ENCODE results near the gene TMEM141.
A peak's percentile ranks its signal among the peaks of the same experiment; 100 is the strongest.
"Not testable (repeated sequence)": the region's sequence is repeated elsewhere in the genome, so short reads cannot be mapped to it uniquely, and the experiment has no call there.

TMEM141 gene

GRCh38 chr9:136833381-136834048 lies 42.4 kb downstream of the TMEM141 start:
- not testable (repeated sequence) for DNase-seq (ENCODE audit: low read depth in 2 of 2)

- DNase-seq (ENCODE audit: low read depth in 2 of 2), result no peak
Measured at GRCh38 chr9:136835162-136835931, 44.2 kb downstream of the TMEM141 start.

- DNase-seq (ENCODE audit: low read depth in 2 of 2), result no peak
Measured at GRCh38 chr9:136835932-136836904, 45.1 kb downstream of the TMEM141 start.

- DNase-seq (ENCODE audit: low read depth in 2 of 2), result no peak
Measured at GRCh38 chr9:136837146-136837855, 46.2 kb downstream of the TMEM141 start.

DNA sequence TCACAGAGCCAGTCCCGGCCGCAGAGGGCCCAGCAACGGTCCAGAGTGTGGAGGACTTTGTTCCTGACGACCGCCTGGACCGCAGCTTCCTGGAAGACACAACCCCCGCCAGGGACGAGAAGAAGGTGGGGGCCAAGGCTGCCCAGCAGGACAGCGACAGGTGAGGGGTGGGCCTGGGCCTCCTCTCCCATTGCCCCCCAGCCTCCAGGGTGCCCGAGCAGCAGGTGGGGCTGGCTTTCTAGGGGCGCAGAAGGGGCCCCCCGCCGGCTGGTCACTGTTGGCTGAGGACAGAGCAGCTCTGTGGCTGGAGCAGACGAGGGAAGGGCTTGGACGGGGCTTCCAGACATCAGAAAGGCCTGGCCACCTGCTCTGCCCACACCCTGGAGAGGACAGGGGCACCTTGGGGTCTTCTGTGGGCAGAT lies 46.7 kb downstream of the TMEM141 start:
- not testable (repeated sequence) for DNase-seq (ENCODE audit: low read depth in 2 of 2)

DNA sequence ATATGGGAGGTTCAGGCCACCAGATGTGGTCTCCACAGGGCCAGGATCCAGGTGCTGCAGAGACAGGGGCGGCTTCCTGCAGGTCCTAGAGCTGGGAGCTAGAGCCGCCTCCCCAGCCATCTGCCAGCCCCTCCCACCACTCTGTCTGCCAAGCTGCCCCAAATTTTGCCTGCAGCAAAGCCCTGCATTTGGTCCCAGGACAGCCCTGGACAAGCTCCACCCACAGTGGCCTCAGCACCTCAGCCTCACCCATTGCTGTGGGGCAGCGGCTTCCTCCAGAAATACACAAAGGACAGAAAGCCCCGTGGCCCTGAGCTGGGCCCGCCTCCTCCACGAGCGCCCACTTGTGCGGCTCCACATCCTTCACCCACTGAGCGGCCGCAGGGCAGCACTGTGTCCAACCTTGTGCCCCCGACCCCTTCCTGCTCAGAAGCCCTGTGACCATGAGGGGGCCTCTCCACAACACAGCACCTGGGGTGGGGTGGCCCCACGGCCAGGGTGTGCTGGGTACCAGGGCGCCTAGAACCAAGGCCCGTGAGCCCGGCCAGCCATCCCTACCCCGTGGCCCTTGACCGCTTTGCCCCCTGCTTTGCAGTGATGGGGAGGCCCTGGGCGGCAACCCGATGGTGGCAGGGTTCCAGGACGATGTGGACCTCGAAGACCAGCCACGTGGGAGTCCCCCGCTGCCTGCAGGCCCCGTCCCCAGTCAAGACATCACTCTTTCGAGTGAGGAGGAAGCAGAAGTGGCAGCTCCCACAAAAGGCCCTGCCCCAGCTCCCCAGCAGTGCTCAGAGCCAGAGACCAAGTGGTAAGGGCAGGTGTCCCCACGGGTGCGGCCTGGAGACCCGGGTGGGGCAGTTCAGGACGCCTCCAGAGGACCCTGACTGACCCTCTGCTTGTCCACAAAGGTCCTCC lies 47.4 kb downstream of the TMEM141 start:
- DNase-seq (ENCODE audit: low read depth in 2 of 2), result no peak

DNA sequence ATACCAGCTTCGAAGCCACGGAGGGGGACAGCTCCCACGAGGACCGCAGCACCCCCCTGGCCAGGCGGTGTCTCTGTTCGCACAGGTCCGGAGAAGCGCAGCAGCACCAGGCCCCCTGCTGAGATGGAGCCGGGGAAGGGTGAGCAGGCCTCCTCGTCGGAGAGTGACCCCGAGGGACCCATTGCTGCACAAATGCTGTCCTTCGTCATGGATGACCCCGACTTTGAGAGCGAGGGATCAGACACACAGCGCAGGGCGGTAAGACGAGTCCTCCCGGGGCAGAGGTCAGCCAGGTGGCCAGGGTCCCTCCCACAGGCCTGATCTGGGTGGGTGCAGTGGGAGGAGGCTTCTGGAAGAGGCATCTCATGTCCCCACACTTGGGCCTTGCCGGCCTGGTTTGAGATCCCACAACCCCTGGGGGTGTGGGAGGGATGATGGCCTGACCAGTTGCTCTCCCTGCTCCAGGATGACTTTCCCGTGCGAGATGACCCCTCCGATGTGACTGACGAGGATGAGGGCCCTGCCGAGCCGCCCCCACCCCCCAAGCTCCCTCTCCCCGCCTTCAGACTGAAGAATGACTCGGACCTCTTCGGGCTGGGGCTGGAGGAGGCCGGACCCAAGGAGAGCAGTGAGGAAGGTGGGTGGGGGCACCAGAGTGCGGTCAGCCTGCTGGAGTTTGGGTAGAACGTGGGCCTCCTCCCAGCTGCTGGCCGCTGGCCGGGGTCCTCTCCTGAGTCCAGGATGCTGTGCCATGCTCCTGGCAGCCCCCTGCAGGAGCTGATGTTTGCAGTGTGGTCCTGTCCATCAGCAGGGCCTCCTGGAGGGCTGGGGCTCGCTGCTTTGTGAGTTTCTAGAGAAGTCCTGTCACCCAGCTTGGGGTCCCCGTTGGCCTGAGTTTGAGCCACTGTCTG lies 48.3 kb downstream of the TMEM141 start:
- DNase-seq (ENCODE audit: low read depth in 2 of 2), result no peak

DNA sequence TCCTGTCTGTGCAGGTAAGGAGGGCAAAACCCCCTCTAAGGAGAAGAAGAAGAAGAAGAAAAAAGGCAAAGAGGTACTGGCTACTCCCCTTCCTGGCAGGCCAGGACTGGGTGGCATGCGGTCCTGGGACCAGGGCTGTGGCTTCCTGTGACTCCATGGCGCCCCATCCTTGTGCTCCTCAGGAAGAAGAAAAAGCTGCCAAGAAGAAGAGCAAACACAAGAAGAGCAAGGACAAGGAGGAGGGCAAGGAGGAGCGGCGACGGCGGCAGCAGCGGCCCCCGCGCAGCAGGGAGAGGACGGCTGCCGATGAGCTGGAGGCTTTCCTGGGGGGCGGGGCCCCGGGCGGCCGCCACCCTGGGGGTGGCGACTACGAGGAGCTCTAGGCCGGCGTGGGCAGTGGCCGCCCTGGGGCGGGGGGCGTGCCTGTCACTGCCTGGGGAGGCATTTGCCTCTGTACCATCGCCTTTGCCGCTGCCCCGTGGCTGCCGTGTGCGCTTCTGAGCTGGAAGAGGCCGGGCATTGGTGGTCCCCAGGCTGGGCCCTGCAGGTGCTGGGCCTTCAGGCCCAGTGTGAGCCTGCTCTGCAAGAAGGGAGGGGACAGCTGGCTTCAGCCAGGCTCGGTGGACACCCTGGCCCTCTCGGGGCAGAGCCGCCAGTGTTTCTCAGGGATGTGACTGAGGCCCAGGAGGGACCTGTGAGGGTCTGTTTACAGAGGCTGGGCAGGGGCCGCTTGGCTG lies 49.2 kb downstream of the TMEM141 start:
- no peak for DNase-seq (ENCODE audit: low read depth in 2 of 2)

- DNase-seq (ENCODE audit: low read depth in 2 of 2), result no peak
Measured at GRCh38 chr9:136840877-136841645, 49.9 kb downstream of the TMEM141 start.

- DNase-seq (ENCODE audit: low read depth in 2 of 2), result not testable (repeated sequence)
Measured at GRCh38 chr9:136841646-136842379, 50.7 kb downstream of the TMEM141 start.

- DNase-seq (ENCODE audit: low read depth in 2 of 2), result peak; percentile 69 to 76
Measured at GRCh38 chr9:136842380-136842948, 51.3 kb downstream of the TMEM141 start, which contains the start of gene AJM1. AJM1 (plus strand) TSS chr9:136842478; CDS start chr9:136844415, 1,937 bp downstream.

All from stimulated activated CD8-positive, alpha-beta memory T cell treated with anti-CD3 and anti-CD28 coated beads, Interleukin-2, amount 100 ng/mL, for 48 hours (primary cell).